Measurements from ENCODE around the gene ILKAP. TPM values are rescaled to one million over a fixed set of nuclear protein-coding genes. Genes with fewer than 3 reads are reported as not detected.

Gene ILKAP
- total RNA-seq, 6 experiments from 2014 or later: 9.8 to 24.3 (median 16.8) TPM

GRCh38 chr2:238176613-238177012 lies 26.9 kb downstream of the ILKAP start:
- ATAC-seq: no peak
- Histone ChIP-seq H3K27me3 (no peaks in the 10 kb centered on the region), H3K4me1 (no peaks in the 10 kb centered on the region), H3K27ac (no peak overlapping the region), H3K9me3 (no peaks in the 10 kb centered on the region), H3K36me3 (peaks cover 4 to 94% (median 29%) of the 10 kb centered on the region in 4 donors), H3K4me3 (no peak overlapping the region)
- TF ChIP-seq CTCF (IDR thresholded peaks at IDR 0.05) (no peak), POLR2A (IDR thresholded peaks at IDR 0.05) (no peak)
- no peak for DNase-seq
- intact Hi-C loops (cut with DNase I): no loop called here

GRCh38 chr2:238174701-238175100 lies 28.8 kb downstream of the ILKAP start:
- Histone ChIP-seq H3K27me3 (no peaks in the 10 kb centered on the region), H3K4me3 (no peak overlapping the region), H3K36me3 (peaks cover 4 to 80% (median 22%) of the 10 kb centered on the region in 4 donors), H3K27ac (no peak overlapping the region), H3K9me3 (no peaks in the 10 kb centered on the region), H3K4me1 (peaks cover 0 to 11% (median 6%) of the 10 kb centered on the region in 4 donors)
- 92% methylated on average over 2 of the region's 3 CpGs for WGBS (ENCODE audit: insufficient coverage, low coverage, low lambda C conversion rate, missing lambda C conversion rate)
- no peak for ATAC-seq
- TF ChIP-seq POLR2A (IDR thresholded peaks at IDR 0.05): no peak
- no peak for DNase-seq
- intact Hi-C loops (cut with DNase I): no loop called here

GRCh38 chr2:238174291-238174690 lies 29.2 kb downstream of the ILKAP start:
- TF ChIP-seq POLR2A (IDR thresholded peaks at IDR 0.05) (no peak), CTCF (IDR thresholded peaks at IDR 0.05) (no peak)
- Histone ChIP-seq H3K4me1 (peaks cover 0 to 14% (median 8%) of the 10 kb centered on the region in 4 donors), H3K27ac (no peak overlapping the region), H3K4me3 (no peak overlapping the region), H3K9me3 (no peaks in the 10 kb centered on the region), H3K27me3 (no peaks in the 10 kb centered on the region), H3K36me3 (peaks cover 4 to 76% (median 20%) of the 10 kb centered on the region in 4 donors)
- ATAC-seq (no peak), DNase-seq (no peak)
- intact Hi-C loops (cut with DNase I): no loop called here
- 80% methylated on average over 1 of the region's 8 CpGs for WGBS (ENCODE audit: insufficient coverage, low coverage, low lambda C conversion rate, missing lambda C conversion rate)

- 100% methylated on average over 1 of the region's 2 CpGs for WGBS (ENCODE audit: insufficient coverage, low coverage, low lambda C conversion rate, missing lambda C conversion rate)
- no peak overlapping the region for H3K27ac ChIP-seq
- peaks cover 0 to 17% (median 9%) of the 10 kb centered on the region in 4 donors for H3K4me1 ChIP-seq
- DNase-seq: no peak
- no peaks in the 10 kb centered on the region for H3K27me3 ChIP-seq
- intact Hi-C loops (cut with DNase I): no loop called here
- H3K36me3 ChIP-seq: peaks cover 0 to 70% (median 18%) of the 10 kb centered on the region in 4 donors
- TF ChIP-seq POLR2A (IDR thresholded peaks at IDR 0.05) (no peak), CTCF (IDR thresholded peaks at IDR 0.05) (no peak)
- no peak for ATAC-seq
- no peaks in the 10 kb centered on the region for H3K9me3 ChIP-seq
- H3K4me3 ChIP-seq: no peak overlapping the region
Measured at GRCh38 chr2:238173692-238174091, 29.8 kb downstream of the ILKAP start.

GRCh38 chr2:238172439-238172838 lies 31.1 kb downstream of the ILKAP start:
- intact Hi-C loops (cut with DNase I): no loop called here
- no peak overlapping the region for H3K27ac ChIP-seq
- peaks cover 0 to 57% (median 7%) of the 10 kb centered on the region in 4 donors for H3K36me3 ChIP-seq
- no peak for TF ChIP-seq CTCF (IDR thresholded peaks at IDR 0.05)
- no peak for TF ChIP-seq POLR2A (IDR thresholded peaks at IDR 0.05)
- ATAC-seq (no peak), DNase-seq (no peak)
- 67% methylated on average over 3 of the region's 14 CpGs for WGBS (ENCODE audit: insufficient coverage, low coverage, low lambda C conversion rate, missing lambda C conversion rate)
- no peaks in the 10 kb centered on the region for H3K9me3 ChIP-seq
- H3K4me3 ChIP-seq: no peak overlapping the region
- H3K4me1 ChIP-seq: peaks cover 0 to 17% (median 9%) of the 10 kb centered on the region in 4 donors
- H3K27me3 ChIP-seq: no peaks in the 10 kb centered on the region
